ENCODE results near the gene FOSL2.

Gene FOSL2

GRCh38 chr2:28435814-28436351 is 43.2 kb downstream of the FOSL2 start:
- TF ChIP-seq RAD21 (IDR thresholded peaks at IDR 0.05; ENCODE audit: low read depth) (no peak), CEBPB (IDR thresholded peaks at IDR 0.05) (no peak), TCF12 (IDR thresholded peaks at IDR 0.05; ENCODE audit: low read depth) (no peak), EGR1 (IDR thresholded peaks at IDR 0.05) (no peak), CREB1 (IDR thresholded peaks at IDR 0.05; ENCODE audit: low read depth) (no peak), USF1 (IDR thresholded peaks at IDR 0.05) (no peak), REST (IDR thresholded peaks at IDR 0.05; ENCODE audit: low read depth) (no peak), YY1 (IDR thresholded peaks at IDR 0.05; ENCODE audit: low read depth) (no peak), MAX (IDR thresholded peaks at IDR 0.05) (no peak), FOXM1 (IDR thresholded peaks at IDR 0.05; ENCODE audit: borderline replicate concordance, low read depth) (no peak), TEAD4 (IDR thresholded peaks at IDR 0.05) (no peak), NFIC (IDR thresholded peaks at IDR 0.05) (no peak), EP300 (IDR thresholded peaks at IDR 0.05; ENCODE audit: borderline replicate concordance) (no peak), ZBTB7A (IDR thresholded peaks at IDR 0.05; ENCODE audit: low read depth) (no peak)

GRCh38 chr2:28436525-28437051 is 43.9 kb downstream of the FOSL2 start:
- TF ChIP-seq ZBTB7A (IDR thresholded peaks at IDR 0.05; ENCODE audit: low read depth) = 0 out of 2 replicates have a peak, but pooled peaks have one; percentile 10
- no peak for TF ChIP-seq TCF12 (IDR thresholded peaks at IDR 0.05; ENCODE audit: low read depth)

- no peak for TF ChIP-seq TAF1 (IDR thresholded peaks at IDR 0.05; ENCODE audit: low read depth)
- TF ChIP-seq REST (IDR thresholded peaks at IDR 0.05; ENCODE audit: low read depth) = no peak
- peak; percentile 33; the same call in 1 of the 2 replicates for TF ChIP-seq TCF12 (IDR thresholded peaks at IDR 0.05; ENCODE audit: low read depth)
- peak; percentile 96 for TF ChIP-seq CEBPB (IDR thresholded peaks at IDR 0.05)
- peak; percentile 95 for TF ChIP-seq MAX (IDR thresholded peaks at IDR 0.05)
- TF ChIP-seq USF1 (IDR thresholded peaks at IDR 0.05) = peak; percentile 88
- no peak for TF ChIP-seq RAD21 (IDR thresholded peaks at IDR 0.05; ENCODE audit: low read depth)
- peak; percentile 61; the same call in 1 of the 2 replicates for TF ChIP-seq TEAD4 (IDR thresholded peaks at IDR 0.05)
- TF ChIP-seq ZBTB7A (IDR thresholded peaks at IDR 0.05; ENCODE audit: low read depth) = peak; percentile 60; the same call in 1 of the 2 replicates
- peak; percentile 97 for TF ChIP-seq EGR1 (IDR thresholded peaks at IDR 0.05)
Observed at GRCh38 chr2:28437149-28437835, 44.6 kb downstream of the FOSL2 start.

- TF ChIP-seq TCF12 (IDR thresholded peaks at IDR 0.05; ENCODE audit: low read depth) = no peak
- TF ChIP-seq EGR1 (IDR thresholded peaks at IDR 0.05) = no peak
- TF ChIP-seq CREB1 (IDR thresholded peaks at IDR 0.05; ENCODE audit: low read depth) = no peak
- TF ChIP-seq NFIC (IDR thresholded peaks at IDR 0.05) = no peak
- TF ChIP-seq CEBPB (IDR thresholded peaks at IDR 0.05) = no peak
- no peak for TF ChIP-seq EP300 (IDR thresholded peaks at IDR 0.05; ENCODE audit: borderline replicate concordance)
- TF ChIP-seq YY1 (IDR thresholded peaks at IDR 0.05; ENCODE audit: low read depth) = no peak
- no peak for TF ChIP-seq REST (IDR thresholded peaks at IDR 0.05; ENCODE audit: low read depth)
Observed at GRCh38 chr2:28437918-28438317, 45.3 kb downstream of the FOSL2 start.
